IPS-NIHi7 (cell line): Measurements from ENCODE around the gene SIDT1.

ENCODE experiments used
- DNase-seq: peaks from one replicate; pipeline ENCODE4 v3.0.0; 2012; ENCODE audit warnings: mixed read lengths; ENCODE audit errors: extremely low spot score

SIDT1 gene

DNA sequence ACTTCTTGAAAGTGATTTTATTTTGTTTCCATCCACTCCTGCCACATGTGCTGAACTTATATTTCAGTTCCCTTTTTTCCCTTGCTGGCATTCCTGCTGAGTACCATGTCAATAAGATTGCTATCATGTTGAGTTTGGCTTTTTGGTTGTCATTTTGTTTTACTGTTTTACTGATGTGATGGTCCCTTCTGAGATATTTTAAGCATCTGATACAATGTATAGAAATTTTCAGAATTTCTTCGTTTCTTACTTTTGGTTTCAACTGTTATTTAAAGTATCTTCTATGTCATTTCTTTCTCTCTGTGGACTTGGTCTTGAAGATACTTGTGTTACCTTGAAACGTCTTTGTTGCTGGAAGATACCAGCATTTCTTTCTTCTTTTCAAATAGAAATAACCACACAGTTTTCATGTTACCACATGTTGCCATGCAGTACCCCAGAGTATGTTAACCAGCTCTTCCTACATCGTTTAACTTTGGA lies 14.1 kb downstream of the SIDT1 start:
- no peak for DNase-seq

DNA sequence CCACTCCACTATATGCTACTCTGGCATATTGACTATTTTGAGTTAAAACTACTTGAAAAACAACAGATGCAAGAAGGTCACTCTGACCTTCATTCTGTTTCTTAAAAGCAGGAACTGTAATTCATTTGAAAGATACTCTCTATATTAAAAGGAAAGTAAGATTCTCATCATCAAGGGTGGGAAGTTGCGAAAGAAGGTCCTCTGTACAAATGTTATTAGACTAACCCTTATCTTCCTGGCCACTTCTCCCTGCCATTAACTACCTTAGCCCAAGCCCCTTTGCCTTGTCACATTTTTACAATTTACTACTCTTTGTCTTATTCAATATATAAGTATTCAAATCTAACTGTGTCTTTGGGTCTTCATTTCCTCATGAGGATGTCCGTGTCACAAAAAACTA lies 16.1 kb downstream of the SIDT1 start:
- DNase-seq: no peak

DNA sequence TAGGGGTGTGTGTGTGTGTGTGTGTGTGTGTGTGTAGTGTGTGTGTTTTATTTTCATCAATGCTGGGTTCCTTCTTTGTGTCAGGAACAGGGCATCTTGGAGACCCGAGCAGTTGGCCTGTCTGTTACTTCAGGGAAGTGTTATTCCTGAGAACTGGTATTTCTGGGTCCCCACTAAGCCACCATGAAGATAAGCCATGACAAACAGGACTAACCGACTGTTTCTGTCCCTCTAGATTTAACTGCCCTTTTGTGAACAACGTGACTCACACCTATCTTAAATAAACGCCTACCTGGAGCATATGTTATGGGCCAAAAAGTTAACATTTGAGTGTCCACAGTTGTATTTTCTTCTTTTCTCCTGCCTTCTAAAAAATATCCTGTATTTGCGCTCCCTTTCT lies 19.5 kb downstream of the SIDT1 start:
- no peak for DNase-seq

DNA sequence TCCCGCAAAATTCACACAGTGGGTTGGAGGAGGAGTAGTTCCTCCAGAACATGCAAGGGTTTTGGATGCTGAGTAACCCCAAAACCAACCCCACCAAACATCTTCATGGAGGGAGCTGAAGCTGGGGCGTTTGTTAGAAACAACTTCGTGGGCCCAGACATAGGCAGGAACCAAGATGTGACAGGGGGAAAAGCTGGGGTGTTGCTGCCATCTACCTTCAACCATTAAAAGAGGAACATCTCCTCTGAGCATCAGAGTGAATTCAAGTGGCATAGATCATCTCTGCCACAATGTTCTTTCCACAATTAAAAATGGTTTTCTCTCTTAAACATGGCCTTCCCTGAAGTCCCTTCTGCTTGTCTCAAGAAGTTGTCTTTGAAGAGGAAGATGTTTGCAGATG lies 20.5 kb downstream of the SIDT1 start:
- DNase-seq: peak; percentile 24

DNA sequence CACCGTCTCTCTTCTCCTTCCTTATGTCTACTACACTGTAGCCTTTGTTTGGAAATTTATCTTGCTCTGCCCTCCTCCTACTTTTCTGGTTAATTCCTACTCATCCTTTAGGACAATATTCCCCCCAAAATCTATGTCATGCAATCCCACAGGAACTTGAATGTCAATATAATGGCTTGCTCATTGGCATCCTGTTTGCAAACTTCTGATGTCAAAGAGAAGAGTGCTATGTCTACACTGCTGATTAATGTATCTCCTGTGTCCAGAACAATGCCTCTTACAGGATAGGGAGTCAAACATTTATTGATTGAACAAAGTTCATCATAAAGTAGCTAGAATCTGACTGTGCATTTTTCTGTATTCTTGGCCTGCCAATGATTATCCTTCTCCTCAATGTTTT lies 22.8 kb downstream of the SIDT1 start:
- no peak for DNase-seq

DNA sequence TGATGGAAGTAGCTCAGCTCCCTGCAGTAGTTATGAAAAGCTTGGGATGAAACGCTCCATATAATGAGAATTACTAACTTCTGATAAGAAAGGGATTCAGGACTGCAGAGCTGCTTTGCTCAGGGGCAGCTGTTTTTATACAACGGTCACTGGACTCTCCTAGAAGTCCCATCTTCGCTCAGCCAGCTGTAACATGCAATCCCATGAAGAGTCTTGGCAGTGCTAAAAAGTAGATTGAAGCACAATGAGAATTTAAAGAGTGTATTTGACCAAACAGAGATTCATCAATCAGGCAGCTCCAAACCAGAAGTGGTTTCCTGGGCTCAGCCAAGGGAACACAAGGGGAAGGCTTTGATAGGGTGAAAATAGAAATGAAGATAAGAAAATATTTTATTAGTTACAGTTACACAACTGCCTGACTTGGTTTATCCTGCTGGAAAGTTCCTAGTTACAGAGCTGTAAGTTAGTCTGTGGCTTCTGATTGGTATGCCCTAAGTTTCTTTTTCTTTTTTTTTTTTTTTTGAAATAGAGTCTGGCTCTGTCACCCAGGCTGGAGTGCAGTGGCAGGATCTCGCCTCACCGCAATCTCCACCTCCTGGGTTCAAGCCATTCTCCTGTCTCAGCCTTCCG lies 24.1 kb downstream of the SIDT1 start:
- no peak for DNase-seq

DNA sequence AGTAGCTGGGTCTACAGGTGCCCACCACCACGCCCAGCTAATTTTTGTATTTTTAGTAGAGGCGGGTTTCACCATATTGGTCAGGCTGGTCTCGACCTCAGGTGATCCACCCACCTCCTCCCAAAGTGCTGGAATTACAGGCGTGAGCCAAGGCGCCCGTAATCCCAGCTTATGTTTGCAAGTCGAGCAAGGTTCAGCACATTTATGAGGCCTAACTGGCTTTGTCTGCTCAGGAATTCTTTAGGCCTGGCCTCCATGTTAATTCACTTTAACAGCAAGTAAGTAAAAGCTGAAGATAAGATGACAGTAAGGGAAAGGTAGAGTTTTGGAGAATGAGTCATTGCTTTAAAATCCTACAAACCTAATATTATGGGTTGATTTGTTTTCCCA lies 24.6 kb downstream of the SIDT1 start:
- no peak for DNase-seq

DNA sequence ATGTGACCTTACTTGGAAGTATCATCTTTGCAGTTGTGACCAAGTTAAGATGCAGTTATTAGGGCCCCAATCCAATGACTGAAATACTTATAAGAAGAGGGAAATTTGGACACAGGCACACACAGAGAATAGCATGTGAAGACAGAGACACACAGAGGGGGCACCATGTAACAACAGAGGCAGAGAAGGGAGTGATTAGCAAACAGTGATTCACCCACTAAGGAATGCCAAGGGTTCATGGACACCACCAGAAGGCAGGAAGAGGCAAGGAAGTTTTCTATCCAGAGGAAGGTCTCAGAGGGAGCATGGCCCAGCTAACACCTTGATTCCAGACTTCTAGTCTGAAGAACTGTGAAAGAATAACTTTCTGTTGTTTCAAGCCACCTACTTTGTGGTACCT lies 25.0 kb downstream of the SIDT1 start:
- peak; percentile 35 for DNase-seq

DNA sequence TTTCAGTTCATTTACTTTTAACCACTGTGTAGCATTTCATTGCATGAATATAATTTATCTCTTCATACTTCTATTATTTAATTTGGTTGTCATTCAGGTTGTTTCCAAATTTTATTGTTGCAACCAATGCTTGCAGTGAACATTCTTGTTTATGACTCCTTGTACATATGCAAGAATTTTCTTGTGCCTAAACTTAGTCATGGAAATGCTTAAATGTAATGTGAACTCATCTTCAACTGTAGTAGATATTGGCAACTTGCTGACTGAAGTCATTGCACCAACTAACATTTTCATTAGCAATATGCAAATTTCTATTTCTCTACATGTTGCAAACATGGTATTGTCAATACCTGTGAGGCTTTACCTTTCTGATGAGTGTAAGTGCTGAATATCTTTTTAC lies 26.7 kb downstream of the SIDT1 start:
- no peak for DNase-seq

DNA sequence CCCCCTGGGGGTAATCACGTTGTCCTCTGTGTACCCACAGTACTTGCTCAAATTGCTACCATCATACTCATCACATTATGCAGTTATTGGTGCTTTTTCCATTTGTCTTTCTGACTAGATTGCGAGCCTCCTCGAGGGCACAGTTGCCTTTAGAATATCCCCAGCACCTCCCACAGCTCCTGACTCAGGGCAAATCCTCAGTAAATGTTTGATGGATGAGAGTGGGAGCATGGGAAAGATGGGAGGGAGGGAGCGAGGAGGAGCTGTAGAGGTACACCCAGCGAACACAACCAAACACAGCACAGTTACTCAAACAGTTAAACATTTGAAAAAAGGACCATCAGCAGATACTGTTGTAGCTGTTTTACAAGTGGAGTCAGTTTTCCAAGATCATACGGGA lies 27.9 kb downstream of the SIDT1 start:
- no peak for DNase-seq

DNA sequence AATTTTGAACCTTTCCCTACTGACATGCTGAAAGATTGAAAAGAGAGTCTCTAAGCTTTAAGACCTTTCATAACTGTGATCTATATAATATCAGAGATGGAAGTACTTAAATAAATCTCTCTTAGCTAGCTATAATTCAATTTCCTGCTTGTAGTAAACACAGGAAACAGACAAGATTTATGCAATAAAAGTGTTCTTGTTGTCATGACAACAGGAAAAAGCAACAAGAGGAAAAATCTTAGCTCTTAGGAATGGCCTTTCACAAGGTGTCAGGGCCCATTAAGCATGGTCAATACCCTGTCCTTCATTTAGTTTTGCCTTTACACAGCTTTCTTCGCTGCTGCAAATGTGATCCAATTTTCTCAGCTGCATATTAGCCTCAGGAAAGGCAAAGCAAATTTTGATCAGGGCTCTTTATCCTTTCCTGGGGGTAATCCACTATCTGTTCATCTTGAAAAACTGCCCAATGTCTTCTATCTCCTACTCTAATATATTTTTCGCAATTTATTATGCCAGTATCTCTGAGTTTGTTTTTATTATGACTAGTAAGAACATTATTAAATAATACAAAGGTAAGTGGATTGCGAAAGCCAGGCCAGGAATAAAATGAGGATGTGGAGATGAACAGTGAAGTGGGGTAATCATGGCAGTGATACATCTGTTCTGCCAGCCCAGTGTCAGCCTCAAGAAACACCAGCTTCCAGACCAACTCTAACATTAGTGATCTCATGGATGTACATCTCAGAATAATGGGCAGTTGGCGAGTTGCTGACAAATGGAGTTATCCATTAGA lies 28.7 kb downstream of the SIDT1 start:
- no peak for DNase-seq

DNA sequence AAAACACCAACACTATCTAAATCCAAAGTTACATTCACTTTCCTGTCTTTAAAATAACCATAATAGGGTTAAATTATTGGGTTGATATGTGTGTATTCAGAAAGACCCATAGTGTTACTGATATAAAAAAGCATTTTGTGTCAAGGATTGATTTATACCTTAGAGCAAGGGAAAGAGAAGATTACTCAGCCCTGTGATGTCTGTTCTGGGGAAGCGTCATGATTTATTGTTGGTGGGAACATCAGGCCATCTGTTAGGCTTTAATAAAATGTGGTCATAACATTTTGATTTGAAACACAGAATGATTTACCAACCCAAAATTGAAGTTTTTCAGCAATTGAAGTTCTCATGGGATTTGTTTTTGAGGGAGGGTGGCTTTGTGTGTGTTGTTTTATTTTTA lies 33.2 kb downstream of the SIDT1 start:
- no peak for DNase-seq

DNA sequence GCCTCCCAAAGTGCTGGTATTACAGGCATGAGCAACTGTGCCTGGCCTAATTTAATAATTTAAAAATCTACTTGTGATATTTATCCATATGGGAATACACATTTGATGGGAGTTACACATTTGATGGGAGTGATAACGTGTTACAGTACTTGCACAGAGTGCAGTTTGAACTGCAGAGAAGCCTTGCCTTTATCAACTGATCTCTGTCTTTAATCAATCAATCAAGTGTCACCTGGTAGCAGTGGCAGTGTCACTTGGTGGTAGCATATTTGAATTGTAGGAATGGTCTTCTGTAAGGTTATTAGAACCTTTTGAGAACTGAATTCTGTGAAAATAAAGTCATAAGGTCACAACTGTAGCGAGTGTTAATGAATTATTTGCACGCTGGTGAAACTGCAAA lies 37.8 kb downstream of the SIDT1 start:
- no peak for DNase-seq

DNA sequence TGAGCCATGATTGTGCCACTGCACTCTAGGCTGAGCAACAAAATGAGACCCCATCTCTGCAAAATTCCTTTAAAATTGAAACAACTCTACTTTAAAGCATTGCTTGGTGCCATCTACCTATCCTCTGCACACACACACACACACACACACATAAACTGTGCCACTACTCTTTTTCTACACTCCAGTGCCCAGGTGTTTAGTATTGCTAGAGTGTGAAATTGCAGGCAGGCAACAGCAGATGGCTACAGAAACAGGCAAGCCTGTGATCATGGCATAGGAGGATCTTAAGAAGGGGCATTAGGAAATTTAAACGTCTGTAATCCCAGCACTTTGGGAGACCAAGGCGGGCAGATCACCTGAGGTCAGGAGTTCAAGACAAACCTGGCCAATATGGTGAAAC lies 39.0 kb downstream of the SIDT1 start:
- no peak for DNase-seq

DNA sequence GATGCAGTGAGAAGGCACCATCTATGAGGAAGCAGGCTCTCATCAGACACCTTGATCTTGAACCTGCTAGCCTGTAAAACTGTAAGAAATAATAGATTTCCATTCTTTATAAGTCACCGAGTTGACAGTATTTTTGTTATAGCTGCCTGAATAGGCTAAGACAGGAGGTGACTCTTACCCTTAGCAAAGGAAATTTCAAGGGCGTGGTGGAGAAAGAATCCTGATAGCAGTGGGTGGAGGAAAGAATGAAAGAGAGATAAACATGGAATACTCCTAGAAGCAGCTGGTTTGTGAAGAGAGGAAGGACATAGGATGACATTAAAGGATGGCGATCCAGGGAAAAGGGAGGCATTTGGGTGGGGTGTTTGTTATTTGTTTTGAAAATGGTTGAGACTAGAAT lies 41.4 kb downstream of the SIDT1 start:
- no peak for DNase-seq

DNA sequence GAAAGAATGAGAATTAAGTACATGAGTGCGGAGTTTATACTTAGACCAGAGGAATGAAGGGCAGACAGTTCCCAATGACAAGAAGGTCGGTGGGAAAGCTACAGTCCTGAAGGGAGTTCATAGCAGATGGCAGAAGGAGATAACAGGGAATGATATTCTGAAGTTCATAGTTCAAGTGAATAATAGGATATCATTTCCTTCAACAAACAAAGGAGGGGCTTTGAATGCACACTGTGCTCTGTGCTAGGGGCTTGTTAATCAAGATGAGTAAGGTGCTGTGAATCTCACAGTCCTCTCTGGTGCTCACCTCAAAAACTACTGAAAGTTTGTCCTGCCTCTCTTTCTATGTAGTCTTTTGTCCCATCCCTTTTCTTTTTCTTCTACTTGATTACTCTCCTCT lies 41.9 kb downstream of the SIDT1 start:
- DNase-seq: no peak

DNA sequence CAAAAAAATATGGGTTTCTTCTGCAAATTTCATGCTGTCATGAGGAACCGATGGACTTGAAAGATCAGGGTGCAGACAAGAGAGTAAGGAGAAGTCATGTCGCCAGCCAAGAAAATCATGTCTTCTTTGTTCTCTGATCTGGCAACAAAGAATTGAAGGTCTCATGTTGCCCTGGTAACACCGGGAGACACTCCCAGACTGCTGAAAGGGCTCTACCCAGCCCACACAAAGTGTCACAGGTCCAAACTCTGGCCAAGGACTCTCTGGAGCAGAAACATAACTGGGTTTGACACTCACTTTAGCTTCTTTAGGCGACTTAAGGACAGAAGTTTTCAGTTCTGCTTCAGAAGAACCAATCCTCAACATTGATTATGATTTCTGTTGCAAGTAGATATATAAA lies 42.9 kb downstream of the SIDT1 start:
- no peak for DNase-seq

DNA sequence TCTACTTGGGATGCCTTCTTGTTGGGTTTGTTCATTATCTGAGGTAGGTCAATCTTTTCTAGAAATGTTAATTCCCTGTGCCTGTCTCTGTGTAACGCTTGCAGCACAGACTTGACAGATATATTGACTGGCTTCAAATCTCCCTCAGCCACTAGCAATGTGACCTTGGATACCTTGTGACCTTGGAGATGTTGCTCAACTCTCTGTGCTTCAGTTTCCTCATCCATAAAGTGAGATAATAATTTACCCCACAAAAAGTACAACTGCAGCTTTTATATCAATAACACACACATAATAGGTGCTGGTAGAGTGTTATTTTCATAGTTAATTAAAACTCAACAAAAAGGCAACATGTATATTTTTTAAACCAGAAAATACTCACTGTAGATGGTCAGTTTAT lies 52.9 kb downstream of the SIDT1 start:
- no peak for DNase-seq

DNA sequence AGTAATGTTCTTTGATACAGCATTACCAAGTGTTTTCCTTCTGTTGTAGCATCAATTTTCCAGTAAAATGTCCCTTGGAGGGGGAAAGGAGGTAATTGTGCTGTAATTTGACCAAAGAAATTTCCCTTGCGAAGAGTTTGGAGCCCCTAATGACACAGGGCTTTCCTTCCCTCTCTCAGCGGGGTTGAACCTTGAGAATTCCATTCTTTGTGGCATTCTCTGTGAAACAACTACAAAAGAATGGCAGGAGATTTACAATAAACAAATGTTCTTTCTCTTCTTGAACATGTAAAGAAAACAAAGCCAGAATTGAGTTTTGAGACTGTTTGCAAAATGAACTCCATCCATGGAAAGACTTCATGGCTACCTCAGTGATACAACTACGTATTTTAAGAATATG lies 53.4 kb downstream of the SIDT1 start:
- no peak for DNase-seq

DNA sequence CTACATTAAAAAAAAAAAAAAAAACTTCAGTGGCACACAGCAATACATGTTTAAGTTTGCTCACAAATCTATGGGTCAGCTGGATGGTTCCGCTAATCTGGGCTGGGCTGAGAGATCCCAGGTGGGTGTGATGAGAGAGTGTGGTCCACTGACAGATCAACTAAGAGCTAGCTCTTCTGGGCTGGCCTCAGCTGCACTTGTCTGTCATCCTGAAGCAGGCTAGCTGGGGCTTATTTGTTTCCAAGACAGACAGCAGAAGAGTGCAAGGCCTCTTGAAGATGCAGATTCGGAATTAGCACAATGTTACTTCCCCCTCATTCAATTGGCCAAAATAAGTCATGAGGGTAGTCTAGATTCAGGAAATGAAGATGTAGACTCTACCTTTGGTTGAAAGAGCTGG lies 56.5 kb downstream of the SIDT1 start:
- no peak for DNase-seq

DNA sequence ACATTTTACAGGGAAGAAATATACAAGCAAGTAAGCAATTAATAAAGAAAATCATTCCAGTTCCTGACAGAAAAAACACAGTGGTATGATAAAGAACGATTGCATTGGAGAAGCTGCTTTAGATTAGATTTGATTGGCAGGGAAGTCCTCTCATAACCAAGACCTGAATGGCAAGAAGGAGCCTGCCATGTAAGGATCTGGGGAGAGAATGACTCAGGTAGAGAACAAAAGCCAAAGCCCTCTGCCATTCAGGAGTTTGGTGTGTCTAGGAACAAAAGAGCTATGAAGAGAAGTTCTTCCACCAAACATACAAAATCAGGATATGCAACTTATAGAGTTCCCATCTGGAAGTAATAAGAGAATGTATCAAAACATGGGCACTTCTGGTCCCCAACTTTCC lies 57.6 kb downstream of the SIDT1 start:
- no peak for DNase-seq

DNA sequence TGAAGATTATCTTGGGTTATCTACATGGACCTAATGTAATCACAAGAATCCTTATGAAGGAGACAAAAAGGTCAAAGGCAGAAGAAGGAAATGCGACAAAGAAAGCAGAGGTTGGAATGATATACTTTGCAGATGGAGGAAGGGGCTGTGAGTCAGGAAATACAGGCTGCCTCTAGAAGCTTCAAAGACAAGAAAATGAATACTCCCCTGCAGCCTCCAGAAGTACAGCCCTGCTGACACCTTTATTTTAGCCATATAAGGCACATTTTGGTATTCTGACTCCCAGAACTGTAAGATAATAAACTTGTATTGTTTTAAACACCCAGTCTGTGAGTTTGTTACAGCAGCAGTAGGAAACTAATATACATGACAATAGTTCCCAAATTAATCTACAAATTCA lies 58.6 kb downstream of the SIDT1 start:
- no peak for DNase-seq

DNA sequence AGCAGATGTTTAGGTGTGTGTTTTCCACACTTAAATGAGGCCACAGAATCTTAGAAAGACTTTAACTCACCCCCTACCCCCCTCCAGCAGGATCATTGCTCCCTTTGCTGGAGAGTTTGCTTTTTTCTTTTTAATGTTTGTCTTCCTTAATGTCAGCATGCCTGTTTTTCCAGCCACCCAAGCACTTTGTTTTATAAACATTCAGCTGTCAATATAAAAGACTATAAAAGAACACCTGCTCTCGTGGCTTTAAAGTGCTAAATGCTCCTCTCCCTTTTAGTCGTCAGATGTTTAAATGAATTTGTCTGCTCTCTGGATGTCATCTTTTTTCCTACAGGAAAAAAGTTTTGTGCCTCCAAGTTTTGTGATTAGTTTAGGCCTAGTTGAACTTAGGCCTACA lies 61.7 kb downstream of the SIDT1 start:
- DNase-seq: no peak
